CD8-positive, alpha-beta memory T cell (primary cell): ENCODE results near the gene C2orf74. TPM values are rescaled to one million over a fixed set of nuclear protein-coding genes. Genes with fewer than 3 reads are reported as not detected.
A peak's percentile ranks its signal among the peaks of the same experiment; 100 is the strongest.
"Not testable (repeated sequence)": the region's sequence is repeated elsewhere in the genome, so short reads cannot be mapped to it uniquely, and the experiment has no call there.

Experiments
- CTCF ChIA-PET: fragments of 350-600 bp; sonication (Branson Sonifier 250); formaldehyde crosslinking; loops from one replicate; lab custom pipeline; 2021; ENCODE audit warnings: antibody characterized with exemption; lab: Charles Lee
- POLR2A ChIA-PET: fragments of 350-600 bp; sonication (Branson Sonifier 250); formaldehyde crosslinking; loops from one replicate; lab custom pipeline; 2021; ENCODE audit warnings: antibody characterized with exemption; lab: Charles Lee
- DNase-seq, 5 donors: peaks; one replicate each; pipeline versions ENCODE4 v3.0.0 to v3.0.0-alpha.2; 2020 to 2022; ENCODE audit warnings: mixed read lengths in 1 of 5
- H3K27ac ChIP-seq: one replicate; pipeline ENCODE4 v1.7.0; 2013; ENCODE audit warnings: low read depth, mild to moderate bottlenecking, low read length, moderate library complexity
- H3K27me3 ChIP-seq: 2 replicates; pipeline ENCODE4 v1.7.0; 2013; ENCODE audit warnings: low read length, mild to moderate bottlenecking; ENCODE audit not compliant: insufficient read depth, poor library complexity, severe bottlenecking
- H3K36me3 ChIP-seq: 2 replicates; pipeline ENCODE4 v1.7.0; 2013; ENCODE audit warnings: mild to moderate bottlenecking, low read length, moderate library complexity; ENCODE audit not compliant: insufficient read depth
- H3K4me1 ChIP-seq: 2 replicates; pipeline ENCODE4 v1.7.0; 2013; ENCODE audit warnings: mild to moderate bottlenecking, low read length, moderate library complexity; ENCODE audit not compliant: insufficient read depth
- H3K4me3 ChIP-seq: 2 replicates; pipeline ENCODE4 v1.7.0; 2013; ENCODE audit warnings: mild to moderate bottlenecking, low read length
- H3K9me3 ChIP-seq: 2 replicates; pipeline ENCODE4 v1.7.0; 2013; ENCODE audit warnings: mild to moderate bottlenecking, low read length
- H3K27ac Mint-ChIP-seq, 8 donors: one replicate each; pipeline ENCODE4 v1.8.0; 2020 to 2021; ENCODE audit warnings: mixed read lengths in 8 of 8, mild to moderate bottlenecking in 6 of 8, inconsistent platforms in 3 of 8, moderate library complexity in 3 of 8
- H3K27me3 Mint-ChIP-seq, 2 donors: one replicate each; pipeline ENCODE4 v1.8.0; 2020 to 2021; ENCODE audit warnings: mixed read lengths in 2 of 2, mild to moderate bottlenecking in 1 of 2, moderate library complexity in 1 of 2
- H3K36me3 Mint-ChIP-seq, 3 donors: one replicate each; pipeline ENCODE4 v1.8.0; 2020 to 2021; ENCODE audit warnings: mixed read lengths in 3 of 3, inconsistent platforms in 1 of 3, mild to moderate bottlenecking in 1 of 3
- H3K4me1 Mint-ChIP-seq, 3 donors: one replicate each; pipeline ENCODE4 v1.8.0; 2020 to 2021; ENCODE audit warnings: mixed read lengths in 3 of 3, inconsistent platforms in 1 of 3, mild to moderate bottlenecking in 1 of 3
- H3K4me3 Mint-ChIP-seq, 7 donors: one replicate each; pipeline ENCODE4 v1.8.0; 2020 to 2021; ENCODE audit warnings: mixed read lengths in 7 of 7, mild to moderate bottlenecking in 6 of 7, moderate library complexity in 4 of 7, inconsistent platforms in 2 of 7
- H3K9me3 Mint-ChIP-seq, 5 donors: one replicate each; pipeline ENCODE4 v1.8.0; 2020 to 2022; ENCODE audit warnings: mixed read lengths in 5 of 5, mild to moderate bottlenecking in 3 of 5, moderate library complexity in 2 of 5, inconsistent platforms in 1 of 5
- polyA plus RNA-seq: library from polyadenylated mRNA; unstranded; fragments of 300-500 nt; fragmentation: Illumina TruSeq; gene quantifications from one replicate; pipeline ENCODE4 v1.2.3, GENCODE V29; 2021
- total RNA-seq, 2 experiments: library from RNA; stranded (reverse); gene quantifications; one replicate each; pipeline ENCODE4 v1.2.3, GENCODE V29; 2021

Gene C2orf74
- total and polyA plus RNA-seq, 3 experiments from 2014 or later: 12.5 to 46.6 (median 14.1) TPM

DNA sequence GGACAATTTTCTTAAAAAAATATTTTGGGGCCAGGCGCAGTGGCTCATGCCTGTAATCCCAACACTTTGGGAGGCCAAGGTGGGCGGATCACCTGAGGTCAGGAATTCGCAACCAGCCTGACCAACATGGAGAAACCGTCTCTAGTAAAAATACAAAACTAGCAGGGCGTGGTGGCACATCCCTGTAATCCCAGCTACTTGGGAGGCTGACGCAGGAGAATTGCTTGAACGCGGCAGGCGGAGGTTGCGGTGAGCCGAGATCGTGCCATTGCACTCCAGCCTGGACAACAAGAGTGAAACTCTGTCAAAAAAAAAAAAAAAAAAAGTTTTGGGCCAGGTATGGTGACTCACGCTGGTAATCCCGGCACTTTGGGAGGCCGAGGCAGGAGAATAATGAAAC lies 32.7 kb downstream of the C2orf74 start:
- H3K4me3 ChIP-seq, POLR2A ChIA-PET, H3K27ac ChIP-seq, H3K36me3 ChIP-seq, H3K9me3 ChIP-seq, H3K27me3 ChIP-seq, DNase-seq, H3K27me3 Mint-ChIP-seq, H3K9me3 Mint-ChIP-seq, CTCF ChIA-PET: not testable (repeated sequence)
- peaks cover 12% of the 10 kb centered on the region for H3K4me1 ChIP-seq
- Mint-ChIP-seq H3K27ac (peak overlapping the region in 4 of 8 donors; percentile 27 to 79 (median 60)), H3K4me1 (peaks cover 12 to 21% (median 12%) of the 10 kb centered on the region in 3 donors), H3K4me3 (peak overlapping the region in 1 of 7 donors; percentile 32), H3K36me3 (peaks cover 0 to 54% (median 9%) of the 10 kb centered on the region in 3 donors)

DNA sequence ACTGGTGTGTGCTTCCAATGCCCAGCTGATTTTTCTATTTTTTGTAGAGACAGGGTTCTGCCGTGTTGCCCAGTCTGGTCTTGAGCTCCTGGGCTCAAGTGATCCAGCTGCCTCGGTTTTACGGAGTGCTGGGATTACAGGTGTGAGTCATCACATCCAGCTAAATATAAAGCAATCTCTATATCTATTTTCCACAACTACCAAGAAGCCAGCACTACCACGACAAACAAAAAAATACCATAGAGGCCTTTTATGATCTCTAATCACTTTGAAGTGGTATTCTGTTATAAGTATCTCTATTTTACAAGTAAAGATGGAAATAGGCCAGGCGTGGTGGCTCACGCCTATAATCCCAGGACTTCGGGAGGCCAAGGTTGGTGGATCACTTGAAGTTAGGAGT lies 34.7 kb downstream of the C2orf74 start:
- DNase-seq: no peak
- no peak overlapping the region for H3K27ac ChIP-seq
- no peaks in the 10 kb centered on the region for H3K9me3 ChIP-seq
- POLR2A ChIA-PET: no interaction called here
- Mint-ChIP-seq H3K27ac (peak overlapping the region in 3 of 8 donors; percentile 26 to 61 (median 41)), H3K36me3 (peaks cover 0 to 43% (median 8%) of the 10 kb centered on the region in 3 donors), H3K4me1 (peaks cover 12 to 18% (median 12%) of the 10 kb centered on the region in 3 donors), H3K27me3 (no peaks in the 10 kb centered on the region), H3K9me3 (no peaks in the 10 kb centered on the region), H3K4me3 (no peak overlapping the region)
- H3K27me3 ChIP-seq: no peaks in the 10 kb centered on the region
- H3K36me3 ChIP-seq: peaks cover 3% of the 10 kb centered on the region
- peaks cover 12% of the 10 kb centered on the region for H3K4me1 ChIP-seq
- CTCF ChIA-PET: interaction anchor here (1.0 to 1.1 kb wide), 2 partner anchors 15 to 400 kb away, joined by 3 read pairs; no protein-coding TSS in a partner anchor
- no peak overlapping the region for H3K4me3 ChIP-seq

DNA sequence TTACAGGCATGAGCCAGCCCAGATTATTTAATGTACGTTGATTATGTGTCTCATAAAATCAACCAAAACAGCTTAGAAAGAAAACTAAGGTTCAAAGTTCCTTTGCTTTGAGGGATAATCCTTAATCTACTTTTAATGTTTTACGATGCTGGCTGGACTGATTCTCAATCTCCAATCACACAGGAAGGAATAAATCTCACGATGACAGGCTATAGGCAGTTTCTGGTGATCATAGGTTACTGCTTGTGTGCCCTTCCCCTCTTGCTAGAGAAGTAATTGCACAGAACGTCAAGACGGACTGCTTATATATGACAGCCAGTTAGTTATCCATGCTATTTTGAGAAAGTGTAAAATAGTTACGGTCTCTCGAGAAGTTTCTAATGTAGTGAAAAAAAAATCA lies 43.1 kb downstream of the C2orf74 start:
- H3K27me3 ChIP-seq: no peaks in the 10 kb centered on the region
- Mint-ChIP-seq H3K9me3 (no peaks in the 10 kb centered on the region), H3K4me1 (no peaks in the 10 kb centered on the region), H3K27ac (peak overlapping the region in 1 of 8 donors; percentile 23), H3K27me3 (no peaks in the 10 kb centered on the region), H3K36me3 (peaks cover 7 to 78% (median 35%) of the 10 kb centered on the region in 3 donors), H3K4me3 (no peak overlapping the region)
- H3K4me3 ChIP-seq: no peak overlapping the region
- H3K9me3 ChIP-seq: no peaks in the 10 kb centered on the region
- POLR2A ChIA-PET: no interaction called here
- no peaks in the 10 kb centered on the region for H3K4me1 ChIP-seq
- no peak overlapping the region for H3K27ac ChIP-seq
- no peak for DNase-seq
- CTCF ChIA-PET: no interaction called here
- H3K36me3 ChIP-seq: peaks cover 64% of the 10 kb centered on the region

DNA sequence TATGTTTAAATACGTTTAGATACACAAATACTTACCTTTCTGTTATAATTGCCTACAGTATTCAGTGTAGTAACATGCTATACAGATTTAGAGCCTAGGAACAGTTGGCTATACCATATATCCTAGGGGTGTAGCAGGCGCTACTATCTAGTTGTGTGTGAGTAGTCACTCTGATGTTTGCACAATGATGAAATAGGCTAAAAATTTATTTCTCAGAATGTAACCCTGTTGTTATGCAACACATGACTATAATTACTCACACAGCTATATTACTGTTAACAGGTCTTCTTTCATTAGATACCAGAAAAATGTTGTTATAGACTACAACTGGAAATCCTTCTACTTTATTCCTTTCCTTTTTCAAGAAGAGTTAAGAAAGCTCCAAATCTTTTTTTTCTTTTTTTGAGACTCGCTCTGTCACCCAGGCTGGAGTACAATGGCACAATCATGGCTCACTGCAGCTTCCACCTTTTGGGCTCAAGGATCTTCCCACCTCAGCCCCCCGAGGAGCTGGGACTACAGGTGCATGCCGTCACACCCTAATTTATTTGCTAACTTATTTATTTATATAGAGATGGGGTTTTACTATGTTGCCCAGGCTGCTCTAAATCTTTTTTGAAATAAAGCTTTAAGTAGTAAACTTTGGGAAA lies 48.5 kb downstream of the C2orf74 start:
- H3K9me3 ChIP-seq: no peaks in the 10 kb centered on the region
- ChIA-PET CTCF (interaction anchor here (0.7 kb wide), 1 partner anchor 9 kb away, joined by 3 read pairs; no protein-coding TSS in a partner anchor), POLR2A (interaction anchor here (0.6 kb wide), 1 partner anchor 28 kb away, joined by 3 read pairs; no protein-coding TSS in a partner anchor)
- no peaks in the 10 kb centered on the region for H3K9me3 Mint-ChIP-seq
- H3K27me3 Mint-ChIP-seq: no peaks in the 10 kb centered on the region
- peak overlapping the region in 3 of 8 donors; percentile 24 to 60 (median 43) for H3K27ac Mint-ChIP-seq
- no peak overlapping the region for H3K4me3 ChIP-seq
- peaks cover 61% of the 10 kb centered on the region for H3K36me3 ChIP-seq
- no peaks in the 10 kb centered on the region for H3K27me3 ChIP-seq
- DNase-seq: no peak
- no peak overlapping the region for H3K27ac ChIP-seq
- no peaks in the 10 kb centered on the region for H3K4me1 ChIP-seq
- peaks cover 0 to 81% (median 12%) of the 10 kb centered on the region in 3 donors for H3K36me3 Mint-ChIP-seq
- H3K4me1 Mint-ChIP-seq: no peaks in the 10 kb centered on the region
- no peak overlapping the region for H3K4me3 Mint-ChIP-seq

DNA sequence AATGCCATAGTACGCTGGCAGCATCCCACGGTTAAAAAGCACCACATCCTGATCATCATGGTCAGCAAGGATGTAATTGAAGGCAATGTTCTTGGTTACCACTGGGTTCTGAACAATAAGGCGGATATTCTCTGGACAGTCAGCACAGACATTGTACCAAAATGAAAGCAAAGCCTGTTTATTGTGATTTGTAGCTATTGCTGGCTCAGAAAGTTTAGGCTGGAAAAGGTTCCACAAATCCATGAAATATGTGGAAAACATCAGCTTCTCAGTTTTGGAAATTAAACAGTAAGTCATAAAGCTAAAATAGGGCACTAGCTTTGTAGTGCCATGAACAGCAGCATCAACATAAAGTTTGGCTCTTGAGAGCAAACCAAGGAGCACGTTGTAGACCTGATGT lies 52.2 kb downstream of the C2orf74 start:
- no peaks in the 10 kb centered on the region for H3K27me3 Mint-ChIP-seq
- peak overlapping the region in 2 of 8 donors; percentile 25 to 37 for H3K27ac Mint-ChIP-seq
- Histone ChIP-seq H3K4me3 (no peak overlapping the region), H3K27me3 (no peaks in the 10 kb centered on the region), H3K4me1 (no peaks in the 10 kb centered on the region), H3K36me3 (peaks cover 29% of the 10 kb centered on the region), H3K9me3 (no peaks in the 10 kb centered on the region), H3K27ac (no peak overlapping the region)
- no peak for DNase-seq
- no peaks in the 10 kb centered on the region for H3K4me1 Mint-ChIP-seq
- no peaks in the 10 kb centered on the region for H3K9me3 Mint-ChIP-seq
- peaks cover 5 to 68% (median 11%) of the 10 kb centered on the region in 3 donors for H3K36me3 Mint-ChIP-seq
- H3K4me3 Mint-ChIP-seq: no peak overlapping the region
- POLR2A ChIA-PET: no interaction called here
- CTCF ChIA-PET: no interaction called here

Other genes with a start within 250 kb of the C2orf74 start
- 10 to 100 TPM; 18.1 to 19.3 TPM for gene PEX13, start 144.5 kb upstream of the C2orf74 start, total RNA-seq
- 15.3 TPM for gene PEX13, start 144.5 kb upstream of the C2orf74 start, polyA plus RNA-seq
- gene PUS10, start 143.9 kb upstream of the C2orf74 start, total RNA-seq: 10 to 100 TPM in 1 of 2 experiments, 1 to 10 TPM in 1; 10.0 to 10.5 TPM
- gene PUS10, start 143.9 kb upstream of the C2orf74 start, polyA plus RNA-seq: 2.8 TPM
- 1 to 10 TPM; 3.7 TPM for gene SANBR, start 96.3 kb upstream of the C2orf74 start, total RNA-seq
- gene SANBR, start 96.3 kb upstream of the C2orf74 start, polyA plus RNA-seq: 1.1 TPM